ENCODE results near the gene VAC14. TPM values are rescaled to one million over a fixed set of nuclear protein-coding genes. Genes with fewer than 3 reads are reported as not detected.

The VAC14 gene
- total and polyA plus RNA-seq, 4 donors: 22.3 to 47.0 (median 39.5) TPM

DNA sequence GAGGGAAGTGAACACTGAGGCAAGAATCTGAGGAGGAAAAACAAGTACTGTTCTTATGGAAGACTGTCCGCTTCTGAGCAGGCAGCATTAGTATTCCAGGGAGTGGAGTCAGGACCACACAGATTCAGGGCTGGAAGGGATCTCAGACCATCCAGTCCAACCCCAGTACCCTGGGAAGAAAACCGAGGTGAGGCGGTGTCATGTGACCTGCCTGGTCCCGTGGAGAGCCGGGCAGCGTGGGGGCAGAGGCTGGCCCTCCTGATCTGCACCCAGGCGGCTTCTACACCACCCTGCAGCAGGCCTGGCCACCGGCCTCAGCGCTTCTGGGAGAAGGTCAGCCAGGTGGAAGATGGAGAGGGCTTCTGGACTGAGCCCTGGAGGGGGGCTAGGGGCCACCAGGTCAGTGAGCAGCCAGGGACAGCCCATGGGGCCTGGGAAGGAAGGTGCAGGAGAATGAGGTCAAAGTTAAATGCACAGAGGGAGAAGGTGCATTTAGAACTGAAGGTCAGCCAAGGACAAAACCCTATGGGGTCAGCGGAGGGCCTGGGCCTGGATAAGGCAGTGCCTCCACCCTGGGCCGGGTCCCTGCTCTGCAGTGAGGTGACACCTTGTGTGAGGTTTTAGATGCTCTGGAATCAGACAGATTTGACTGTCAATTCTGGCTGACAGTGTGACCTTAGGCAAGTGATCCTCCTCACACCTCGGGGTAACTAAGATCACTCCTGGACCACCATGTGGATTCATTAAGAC is 45.9 kb downstream of the VAC14 start:
- H3K27ac ChIP-seq (ENCODE audit: low read depth, low read length): peak overlapping the region; percentile 87
- H3K4me1 ChIP-seq (ENCODE audit: control insufficient read depth, insufficient read depth, low read length): peaks cover 87% of the 10 kb centered on the region
- no peaks in the 10 kb centered on the region for H3K9me3 ChIP-seq (ENCODE audit: control insufficient read depth, insufficient read depth, low read length)
- no peaks in the 10 kb centered on the region for H3K27me3 ChIP-seq (ENCODE audit: control insufficient read depth, insufficient read depth, low read length)
- no peak overlapping the region for H3K4me3 ChIP-seq (ENCODE audit: low read depth, low read length)
- H3K36me3 ChIP-seq (ENCODE audit: control insufficient read depth, insufficient read depth, low read length): peaks cover 64% of the 10 kb centered on the region
- 72% methylated on average over 12 of the region's 12 CpGs for WGBS (ENCODE audit: insufficient coverage)
- peak in 2 of 6 donors; percentile 51 to 55 for DNase-seq (ENCODE audit: low read depth in 4 of 6, low spot score in 6 of 6)

DNA sequence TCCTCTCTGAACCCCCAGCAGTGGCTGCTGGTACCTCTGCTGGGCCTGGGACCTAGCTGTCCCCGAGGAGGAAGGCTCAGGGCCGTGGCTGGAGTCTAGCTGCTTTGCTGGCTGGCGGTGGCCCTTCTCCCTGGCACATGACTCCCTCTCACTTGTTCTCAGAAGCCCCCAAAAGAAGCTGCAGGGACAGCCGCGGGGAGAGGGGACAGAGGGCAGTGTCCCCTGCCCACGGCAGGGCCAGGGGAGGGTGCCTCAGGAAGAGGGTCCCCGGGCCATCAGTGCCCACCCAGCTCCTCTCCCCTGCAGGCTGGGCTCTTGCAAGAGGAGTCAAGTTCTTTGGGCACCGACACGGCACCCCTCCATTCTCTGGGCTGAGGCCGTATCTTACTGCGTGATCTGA is 46.6 kb downstream of the VAC14 start:
- H3K4me3 ChIP-seq (ENCODE audit: low read depth, low read length): no peak overlapping the region
- H3K9me3 ChIP-seq (ENCODE audit: control insufficient read depth, insufficient read depth, low read length): no peaks in the 10 kb centered on the region
- no peak for DNase-seq (ENCODE audit: low read depth in 4 of 6, low spot score in 6 of 6)
- H3K4me1 ChIP-seq (ENCODE audit: control insufficient read depth, insufficient read depth, low read length): peaks cover 87% of the 10 kb centered on the region
- peaks cover 60% of the 10 kb centered on the region for H3K36me3 ChIP-seq (ENCODE audit: control insufficient read depth, insufficient read depth, low read length)
- H3K27ac ChIP-seq (ENCODE audit: low read depth, low read length): peak overlapping the region; percentile 87
- no peaks in the 10 kb centered on the region for H3K27me3 ChIP-seq (ENCODE audit: control insufficient read depth, insufficient read depth, low read length)
- whole genome bisulfite sequencing (ENCODE audit: insufficient coverage): 44% methylated on average over 6 of the region's 11 CpGs

DNA sequence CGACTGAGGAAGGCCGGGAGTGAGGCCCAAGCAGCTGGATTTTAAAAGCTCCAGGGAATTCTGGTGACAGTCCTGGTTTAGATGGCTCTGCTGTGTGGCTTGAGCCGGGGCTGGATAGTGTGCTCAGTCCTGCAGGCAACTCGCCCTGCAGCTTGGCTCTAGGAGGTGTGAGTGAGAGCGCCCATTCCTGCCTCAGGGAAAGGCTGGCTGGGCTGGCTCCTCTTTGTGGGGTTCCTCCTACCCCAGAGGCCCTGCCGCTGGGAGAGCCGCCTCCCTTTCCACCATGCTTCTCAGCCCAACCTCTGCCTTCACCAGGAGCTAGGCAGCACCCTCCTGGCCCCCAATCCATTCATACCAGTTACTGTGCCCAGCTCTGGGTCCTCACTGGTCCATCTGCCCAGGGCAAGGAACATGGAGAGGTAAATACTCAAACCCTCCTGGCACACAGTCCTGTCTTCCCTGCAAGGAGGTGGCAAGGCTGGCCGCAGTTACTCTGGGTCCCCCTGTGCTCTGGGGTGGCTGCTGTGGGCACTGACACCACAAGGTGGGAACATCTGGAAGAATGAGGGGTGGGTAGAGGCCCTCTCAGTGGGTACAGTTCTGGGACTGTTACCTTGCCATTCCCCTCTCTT is 47.1 kb downstream of the VAC14 start:
- no peak for DNase-seq (ENCODE audit: low read depth in 4 of 6, low spot score in 6 of 6)
- 85% methylated on average over 8 of the region's 8 CpGs for WGBS (ENCODE audit: insufficient coverage)
- H3K27ac ChIP-seq (ENCODE audit: low read depth, low read length): peak overlapping the region; percentile 87
- H3K27me3 ChIP-seq (ENCODE audit: control insufficient read depth, insufficient read depth, low read length): no peaks in the 10 kb centered on the region
- peaks cover 54% of the 10 kb centered on the region for H3K36me3 ChIP-seq (ENCODE audit: control insufficient read depth, insufficient read depth, low read length)
- peaks cover 89% of the 10 kb centered on the region for H3K4me1 ChIP-seq (ENCODE audit: control insufficient read depth, insufficient read depth, low read length)
- H3K9me3 ChIP-seq (ENCODE audit: control insufficient read depth, insufficient read depth, low read length): no peaks in the 10 kb centered on the region
- no peak overlapping the region for H3K4me3 ChIP-seq (ENCODE audit: low read depth, low read length)

DNA sequence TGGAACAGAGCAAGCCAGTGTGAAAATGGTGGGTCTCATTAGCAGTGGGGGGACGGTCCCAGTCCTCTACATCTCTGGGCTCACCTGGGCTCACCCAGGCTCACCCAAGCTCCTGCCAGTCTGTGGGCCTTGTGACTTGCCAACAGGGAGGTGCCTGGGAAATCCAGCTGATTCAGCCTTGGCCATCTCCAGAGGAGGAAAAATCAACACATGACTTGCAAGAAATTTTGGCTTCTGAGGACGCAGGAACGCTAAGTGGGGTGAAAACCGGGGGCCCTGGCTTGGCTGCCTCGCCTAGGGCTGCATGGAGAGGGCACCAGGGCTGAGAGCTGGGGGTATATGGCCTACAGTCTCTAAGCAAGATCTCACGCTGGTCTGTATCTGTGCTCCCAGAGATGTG is 47.7 kb downstream of the VAC14 start:
- H3K4me1 ChIP-seq (ENCODE audit: control insufficient read depth, insufficient read depth, low read length): peaks cover 93% of the 10 kb centered on the region
- DNase-seq (ENCODE audit: low read depth in 4 of 6, low spot score in 6 of 6): no peak
- H3K9me3 ChIP-seq (ENCODE audit: control insufficient read depth, insufficient read depth, low read length): no peaks in the 10 kb centered on the region

DNA sequence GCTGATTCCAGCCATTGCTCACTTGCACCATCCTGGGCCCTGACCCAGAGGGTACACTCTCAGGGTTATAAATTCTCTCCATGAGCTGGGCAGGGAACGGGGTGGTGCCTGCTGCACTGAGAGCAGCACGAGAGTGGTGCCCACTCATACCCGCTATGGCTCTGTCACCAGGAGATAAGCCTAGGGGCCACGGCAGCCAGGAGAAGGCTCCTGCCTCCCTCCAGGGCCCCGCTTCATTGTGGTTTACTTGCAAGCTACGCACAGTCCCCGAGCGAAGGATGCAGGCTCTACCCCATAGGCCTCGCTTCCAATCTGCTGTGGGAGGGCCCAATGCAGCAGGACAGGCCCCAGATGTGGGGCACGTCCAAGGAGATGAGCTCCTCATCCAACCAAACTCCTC is 48.5 kb downstream of the VAC14 start:
- Histone ChIP-seq H3K9me3 (ENCODE audit: control insufficient read depth, insufficient read depth, low read length) (no peaks in the 10 kb centered on the region), H3K27ac (ENCODE audit: low read depth, low read length) (no peak overlapping the region), H3K36me3 (ENCODE audit: control insufficient read depth, insufficient read depth, low read length) (peaks cover 53% of the 10 kb centered on the region), H3K4me3 (ENCODE audit: low read depth, low read length) (no peak overlapping the region), H3K4me1 (ENCODE audit: control insufficient read depth, insufficient read depth, low read length) (peaks cover 100% of the 10 kb centered on the region), H3K27me3 (ENCODE audit: control insufficient read depth, insufficient read depth, low read length) (no peaks in the 10 kb centered on the region)
- WGBS (ENCODE audit: insufficient coverage): 78% methylated on average over 9 of the region's 10 CpGs
- no peak for DNase-seq (ENCODE audit: low read depth in 4 of 6, low spot score in 6 of 6)

More for the DNA sequence above, 47.7 kb downstream of the VAC14 start:
- H3K27me3 ChIP-seq (ENCODE audit: control insufficient read depth, insufficient read depth, low read length): no peaks in the 10 kb centered on the region
- 88% methylated on average over 6 of the region's 6 CpGs for WGBS (ENCODE audit: insufficient coverage)
- H3K36me3 ChIP-seq (ENCODE audit: control insufficient read depth, insufficient read depth, low read length): peaks cover 49% of the 10 kb centered on the region
- H3K4me3 ChIP-seq (ENCODE audit: low read depth, low read length): no peak overlapping the region
- H3K27ac ChIP-seq (ENCODE audit: low read depth, low read length): no peak overlapping the region

DNA sequence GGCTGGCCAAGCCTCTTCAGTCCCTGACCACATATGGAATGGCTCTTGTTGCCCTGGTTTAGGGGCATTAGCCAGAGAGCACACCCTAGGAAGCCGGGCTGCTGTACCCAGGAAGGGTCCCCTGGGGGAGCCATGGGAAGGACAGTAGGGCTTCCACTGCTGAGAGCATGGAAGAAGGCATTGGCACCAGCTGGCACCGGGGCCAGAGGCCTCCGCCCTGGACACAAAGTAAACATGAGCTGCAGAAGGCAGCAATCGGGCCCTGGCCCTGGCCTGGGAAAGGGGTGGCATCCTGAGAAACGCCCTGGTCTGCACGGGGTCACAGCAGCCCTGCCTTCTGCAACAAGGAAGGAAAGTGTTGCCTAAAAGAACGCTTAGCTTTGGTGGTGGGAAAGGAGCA is 49.4 kb downstream of the VAC14 start:
- Histone ChIP-seq H3K9me3 (ENCODE audit: control insufficient read depth, insufficient read depth, low read length) (no peaks in the 10 kb centered on the region), H3K36me3 (ENCODE audit: control insufficient read depth, insufficient read depth, low read length) (peaks cover 47% of the 10 kb centered on the region), H3K4me3 (ENCODE audit: low read depth, low read length) (no peak overlapping the region), H3K27ac (ENCODE audit: low read depth, low read length) (peak overlapping the region; percentile 78), H3K4me1 (ENCODE audit: control insufficient read depth, insufficient read depth, low read length) (peaks cover 96% of the 10 kb centered on the region), H3K27me3 (ENCODE audit: control insufficient read depth, insufficient read depth, low read length) (no peaks in the 10 kb centered on the region)
- 83% methylated on average over 5 of the region's 7 CpGs for WGBS (ENCODE audit: insufficient coverage)
- DNase-seq (ENCODE audit: low read depth in 4 of 6, low spot score in 6 of 6): no peak

DNA sequence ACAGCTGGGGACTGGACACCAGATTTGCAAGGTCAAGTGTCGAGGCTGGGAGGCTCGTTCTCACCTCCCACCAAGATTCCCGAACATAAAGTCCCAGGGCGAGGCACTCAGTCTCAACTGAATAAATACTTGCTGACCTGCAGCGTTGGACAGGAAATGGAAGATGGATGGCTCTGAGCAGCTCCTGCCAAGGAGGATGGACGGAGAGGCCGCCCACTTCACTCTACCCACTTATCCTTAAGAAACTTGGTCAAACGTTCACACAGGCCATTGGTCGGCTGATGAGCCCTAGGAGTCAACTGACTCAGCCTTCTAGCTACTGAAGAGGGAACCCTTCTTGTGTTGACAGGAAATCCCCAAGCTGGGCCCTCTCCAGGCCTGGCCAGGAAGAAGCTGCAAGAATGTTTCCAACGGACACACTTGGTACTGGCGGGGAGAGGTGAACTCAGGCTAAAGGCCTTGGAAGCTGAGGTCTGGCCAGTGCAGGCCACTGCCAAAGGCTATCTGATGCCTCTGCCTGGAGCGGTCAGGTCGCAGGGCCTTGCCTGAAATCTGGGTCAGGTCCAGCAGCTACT is 50.0 kb downstream of the VAC14 start:
- WGBS (ENCODE audit: insufficient coverage): 71% methylated on average over 7 of the region's 13 CpGs
- H3K36me3 ChIP-seq (ENCODE audit: control insufficient read depth, insufficient read depth, low read length): peaks cover 47% of the 10 kb centered on the region
- H3K27me3 ChIP-seq (ENCODE audit: control insufficient read depth, insufficient read depth, low read length): no peaks in the 10 kb centered on the region
- no peak overlapping the region for H3K4me3 ChIP-seq (ENCODE audit: low read depth, low read length)
- no peaks in the 10 kb centered on the region for H3K9me3 ChIP-seq (ENCODE audit: control insufficient read depth, insufficient read depth, low read length)
- peak overlapping the region; percentile 78 for H3K27ac ChIP-seq (ENCODE audit: low read depth, low read length)
- peak in 1 of 6 donors; percentile 57 for DNase-seq (ENCODE audit: low read depth in 4 of 6, low spot score in 6 of 6)
- H3K4me1 ChIP-seq (ENCODE audit: control insufficient read depth, insufficient read depth, low read length): peaks cover 96% of the 10 kb centered on the region

DNA sequence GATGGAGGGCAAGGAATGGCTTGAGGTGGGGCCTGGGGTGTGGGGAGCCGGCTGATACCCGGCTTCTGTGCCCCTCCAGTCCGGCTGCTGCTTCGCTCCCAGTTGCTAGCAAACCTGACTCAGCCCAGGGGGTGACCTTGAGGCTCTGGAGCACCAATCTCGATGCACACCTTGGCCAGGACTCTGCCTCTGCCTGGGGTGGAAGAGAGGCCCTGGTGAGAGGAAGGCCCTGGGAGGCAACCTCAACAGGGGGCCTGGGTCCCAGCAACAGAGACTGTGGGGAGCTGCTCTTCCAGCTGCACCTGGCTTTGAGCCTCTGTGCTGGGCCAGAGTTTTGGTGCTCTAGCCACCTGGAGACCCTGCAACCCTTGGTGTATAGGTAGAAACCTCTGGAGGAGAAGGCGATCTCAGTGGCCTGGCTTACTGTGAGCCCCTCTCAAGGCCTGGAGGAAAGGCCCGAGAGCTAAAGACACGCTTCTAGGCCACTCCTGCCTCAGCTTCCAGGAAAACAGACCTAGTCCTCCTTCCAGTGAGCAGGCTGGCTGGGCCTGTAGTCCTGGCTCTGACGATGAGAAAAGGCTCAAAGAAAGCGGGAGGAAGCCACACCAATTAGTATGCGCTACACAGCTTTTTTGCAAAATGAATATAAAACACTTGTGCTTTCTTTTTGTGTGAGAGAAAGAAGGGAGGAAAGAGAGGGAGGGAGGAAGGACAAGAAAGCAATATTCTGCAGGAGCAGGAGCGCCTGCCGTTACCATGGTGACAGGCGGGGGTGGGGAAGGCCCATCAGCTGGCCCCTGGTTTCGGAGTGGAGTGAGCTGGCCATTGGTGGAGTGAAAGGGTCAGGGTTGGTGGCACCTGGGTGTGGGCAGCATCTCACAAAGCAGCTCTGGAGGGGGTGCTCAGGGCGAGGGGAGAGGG is 51.0 kb downstream of the VAC14 start:
- DNase-seq (ENCODE audit: low read depth in 4 of 6, low spot score in 6 of 6): peak in 2 of 6 donors; percentile 87 to 88
- Histone ChIP-seq H3K36me3 (ENCODE audit: control insufficient read depth, insufficient read depth, low read length) (peaks cover 42% of the 10 kb centered on the region), H3K4me3 (ENCODE audit: low read depth, low read length) (no peak overlapping the region), H3K4me1 (ENCODE audit: control insufficient read depth, insufficient read depth, low read length) (peaks cover 96% of the 10 kb centered on the region), H3K27me3 (ENCODE audit: control insufficient read depth, insufficient read depth, low read length) (no peaks in the 10 kb centered on the region), H3K9me3 (ENCODE audit: control insufficient read depth, insufficient read depth, low read length) (no peaks in the 10 kb centered on the region), H3K27ac (ENCODE audit: low read depth, low read length) (peak overlapping the region; percentile 78)
- 42% methylated on average over 13 of the region's 16 CpGs for WGBS (ENCODE audit: insufficient coverage)

DNA sequence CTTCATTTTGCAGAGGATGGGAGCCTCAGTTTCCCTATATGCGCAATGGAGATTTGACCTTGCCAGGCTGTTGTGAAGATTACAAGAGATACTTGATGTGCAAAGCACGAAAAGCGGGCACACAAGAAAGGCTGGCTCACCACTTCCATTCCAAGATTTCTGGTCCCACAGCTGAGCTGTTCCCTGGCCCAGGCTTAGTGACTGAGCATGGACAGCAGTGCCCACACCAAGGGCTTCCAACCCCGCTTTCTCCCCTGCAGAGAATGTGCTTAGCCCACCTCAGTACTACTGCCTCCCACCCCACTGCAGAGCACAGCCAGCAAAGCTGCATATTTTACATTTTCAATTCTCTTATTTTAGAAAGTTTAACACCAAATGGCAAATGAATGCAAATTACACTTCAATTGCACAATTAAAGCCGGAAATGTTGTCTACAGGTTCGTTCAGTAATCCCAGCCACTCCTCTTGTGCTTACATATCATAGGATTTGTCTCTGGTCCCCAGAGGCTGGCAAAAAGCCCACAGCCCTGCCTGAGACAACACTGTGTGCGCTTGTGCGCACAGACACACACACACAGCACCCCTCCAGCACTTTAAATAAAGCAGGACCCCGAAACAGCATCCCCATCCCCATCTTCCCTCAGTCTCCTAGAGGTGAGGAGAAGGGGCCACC is 51.8 kb downstream of the VAC14 start:
- H3K4me1 ChIP-seq (ENCODE audit: control insufficient read depth, insufficient read depth, low read length): peaks cover 88% of the 10 kb centered on the region
- H3K36me3 ChIP-seq (ENCODE audit: control insufficient read depth, insufficient read depth, low read length): peaks cover 42% of the 10 kb centered on the region
- peak overlapping the region; percentile 78 for H3K27ac ChIP-seq (ENCODE audit: low read depth, low read length)
- no peaks in the 10 kb centered on the region for H3K9me3 ChIP-seq (ENCODE audit: control insufficient read depth, insufficient read depth, low read length)
- no peaks in the 10 kb centered on the region for H3K27me3 ChIP-seq (ENCODE audit: control insufficient read depth, insufficient read depth, low read length)
- DNase-seq (ENCODE audit: low read depth in 4 of 6, low spot score in 6 of 6): peak in 2 of 6 donors; percentile 83
- 59% methylated on average over 6 of the region's 9 CpGs for WGBS (ENCODE audit: insufficient coverage)
- no peak overlapping the region for H3K4me3 ChIP-seq (ENCODE audit: low read depth, low read length)

All from spinal cord (tissue), 10 donors.